NK-92 (cell line): ENCODE data around the gene ARAP2.

Experiments
- DNase-seq: peaks from one replicate; lab custom pipeline; 2025; ENCODE audit not compliant: unreplicated experiment; lab: John Stamatoyannopoulos, UW

Gene ARAP2

DNA sequence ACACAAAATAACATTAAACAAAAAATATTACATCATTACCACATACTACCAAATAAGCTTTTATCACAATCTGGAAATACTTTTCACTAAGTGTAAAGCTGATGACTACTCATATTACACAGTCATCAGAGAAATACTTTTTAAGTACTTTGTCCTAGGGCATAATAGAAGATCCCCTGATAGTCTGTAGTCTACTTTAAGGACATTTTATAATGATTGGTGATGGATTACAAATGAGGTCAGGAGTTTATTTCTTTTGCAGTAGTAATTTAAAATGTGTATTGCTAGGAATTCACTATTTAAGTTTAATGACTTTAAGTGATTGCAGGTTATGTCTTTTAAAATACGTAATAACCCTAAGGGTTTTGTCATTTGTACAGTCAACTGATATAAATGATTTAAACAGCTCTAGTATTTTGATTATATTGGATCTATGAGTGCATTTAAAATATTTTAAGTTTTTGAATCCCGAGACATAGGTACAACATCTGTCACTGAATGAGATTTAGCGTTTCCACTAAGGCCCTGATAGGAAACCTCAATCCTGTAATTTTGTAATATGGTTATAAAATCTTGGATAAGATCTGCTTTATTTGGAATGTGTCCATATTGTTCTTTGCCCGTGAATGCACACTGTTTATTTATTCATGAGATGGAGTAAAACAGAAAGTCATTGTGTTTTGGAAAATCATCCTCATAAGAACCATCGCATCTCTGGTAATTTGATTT lies 189.5 kb downstream of the ARAP2 start:
- no peak for DNase-seq

DNA sequence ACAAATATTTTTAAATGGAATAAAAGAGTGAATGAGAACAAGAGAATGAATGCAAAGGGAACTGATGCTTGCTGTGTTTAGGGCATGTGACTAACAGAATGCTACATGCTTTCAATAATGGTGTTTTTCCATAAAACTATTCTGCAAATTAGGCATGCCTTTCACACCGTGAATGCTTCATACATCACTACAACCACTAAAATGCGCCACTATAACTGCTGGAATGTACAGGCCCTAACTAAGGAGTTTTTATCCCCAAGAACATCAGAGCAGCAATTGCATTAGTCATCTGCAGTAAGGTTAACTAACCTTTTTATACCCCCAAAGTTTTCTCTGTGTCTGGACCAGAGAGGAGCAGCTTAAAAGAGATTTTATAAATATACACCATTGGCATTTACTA lies 190.4 kb downstream of the ARAP2 start:
- no peak for DNase-seq

DNA sequence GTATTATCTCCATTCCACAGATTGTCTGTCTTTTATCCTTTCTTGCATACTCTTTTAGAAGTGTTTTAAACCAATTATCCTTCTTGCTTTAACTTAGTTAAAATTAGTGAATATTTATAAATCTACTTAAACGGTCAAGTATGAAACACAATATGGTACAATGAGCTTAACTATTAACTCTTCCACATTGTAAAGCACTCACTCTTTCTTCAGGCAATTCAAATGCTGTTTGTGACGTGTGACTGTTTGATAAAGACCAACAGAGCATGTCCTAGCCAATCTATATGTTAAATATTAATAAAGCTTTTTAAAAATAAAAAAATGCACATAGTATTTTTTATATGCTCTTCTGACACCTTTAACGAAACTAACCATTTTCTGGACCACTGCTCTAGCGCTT lies 192.7 kb downstream of the ARAP2 start:
- no peak for DNase-seq

DNA sequence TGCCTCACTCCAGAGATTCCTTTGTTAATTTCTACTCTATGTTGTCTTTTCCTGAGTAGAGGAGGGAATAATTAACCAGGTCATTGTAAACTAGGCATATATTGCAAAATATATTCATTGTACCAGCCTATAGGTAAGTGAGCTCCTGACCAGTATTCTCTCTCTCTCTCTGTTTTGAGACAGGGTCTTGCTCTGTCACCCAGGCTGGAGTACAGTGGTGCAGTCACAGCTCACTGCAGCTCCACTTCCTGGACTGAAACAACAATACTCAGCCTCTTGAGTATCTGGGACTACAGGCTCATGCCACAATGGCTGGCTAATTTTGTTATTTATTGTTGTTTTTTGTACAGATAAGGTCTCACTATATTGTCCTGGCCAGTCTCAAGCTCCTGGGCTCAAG lies 198.3 kb downstream of the ARAP2 start:
- DNase-seq: no peak

DNA sequence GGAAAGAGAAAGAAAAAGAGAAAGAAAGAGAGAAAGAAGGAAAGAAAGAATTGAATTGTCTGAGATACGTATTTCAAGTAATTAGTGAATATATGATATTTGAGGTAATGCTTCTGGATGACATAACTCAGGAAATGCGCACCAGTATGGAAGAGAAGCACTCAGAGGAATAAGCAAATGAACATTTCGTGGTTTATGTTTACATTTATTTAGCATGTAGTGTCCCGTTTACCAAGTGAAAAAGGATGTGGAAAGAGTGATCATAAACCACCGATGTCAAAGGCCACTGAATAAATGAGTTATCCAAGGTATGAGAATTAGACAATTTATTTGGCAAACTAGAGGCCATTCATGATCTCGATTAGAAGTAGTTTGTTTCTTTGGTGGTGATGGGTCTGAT lies 200.4 kb downstream of the ARAP2 start:
- no peak for DNase-seq

DNA sequence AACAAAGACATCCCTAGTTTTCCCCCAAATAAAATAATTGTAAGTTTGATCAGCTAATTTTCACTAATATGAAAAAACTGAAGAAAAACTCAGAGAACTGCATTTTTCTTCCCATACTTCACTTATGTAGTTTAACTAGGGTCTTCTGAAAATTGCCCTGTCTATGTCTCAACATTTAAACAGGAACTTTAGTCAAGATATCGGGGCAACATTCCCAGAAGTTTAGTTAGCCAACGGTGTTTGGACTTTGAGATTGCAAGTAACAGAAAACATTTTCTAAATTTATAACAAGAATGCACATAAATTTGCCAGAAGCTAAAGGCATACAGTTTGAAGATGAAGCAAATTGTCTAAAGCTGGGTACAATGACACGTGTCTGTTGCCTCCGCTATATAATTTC lies 201.1 kb downstream of the ARAP2 start:
- no peak for DNase-seq

DNA sequence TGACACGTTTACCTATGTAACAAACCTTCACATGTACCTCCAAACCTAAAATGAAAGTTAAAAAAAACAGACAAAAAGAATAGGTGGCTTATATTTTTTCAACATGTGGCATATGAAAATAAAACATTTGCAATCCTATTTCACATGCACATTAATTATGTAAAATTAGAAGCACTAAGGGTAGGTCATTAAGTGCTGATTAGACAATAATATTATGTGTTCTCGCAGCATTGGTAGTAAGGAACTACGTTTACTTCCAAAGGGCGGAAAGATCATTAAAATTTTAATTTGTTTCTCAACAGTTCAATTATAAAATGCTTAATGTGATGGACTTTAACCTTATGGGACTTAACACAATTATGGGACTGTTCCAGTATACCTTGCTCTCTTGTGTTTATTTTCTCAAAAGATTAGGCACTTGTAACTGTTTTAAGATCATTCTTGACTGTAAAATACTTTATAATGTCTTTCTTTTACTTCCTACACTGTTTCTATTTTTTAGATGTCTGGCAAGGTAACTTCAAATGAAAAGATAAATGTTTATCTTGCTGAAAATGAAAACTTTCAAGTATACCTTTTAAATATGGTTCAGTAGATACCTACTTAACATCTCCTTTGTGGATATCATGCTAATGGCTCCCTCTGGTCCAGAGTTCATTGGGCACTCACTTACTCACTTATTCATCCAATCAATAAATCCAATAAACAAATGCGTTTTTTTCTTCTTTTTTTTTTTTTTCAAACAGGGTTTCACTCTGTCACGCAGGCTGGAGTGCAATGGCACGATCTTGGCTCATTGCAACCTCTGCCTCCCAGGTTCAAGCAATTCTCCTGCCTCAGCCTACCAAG lies 202.0 kb downstream of the ARAP2 start:
- no peak for DNase-seq

DNA sequence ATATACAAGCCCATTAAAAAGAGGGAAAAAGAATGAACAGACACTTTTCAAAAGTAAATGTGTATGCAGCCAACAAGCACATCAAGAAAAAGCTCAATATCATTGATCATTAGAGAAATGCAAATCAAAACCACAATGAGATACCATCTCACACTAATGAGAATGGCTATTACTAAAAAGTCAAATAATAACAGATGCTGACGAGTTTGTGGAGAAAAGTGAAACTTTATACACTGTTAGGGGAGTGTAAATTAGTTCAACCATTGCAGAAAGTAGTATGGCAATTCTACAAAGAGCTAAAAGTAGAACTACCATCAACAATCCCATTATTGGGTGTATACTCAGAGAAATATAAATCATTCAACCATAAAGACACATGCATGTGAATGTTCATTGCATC lies 203.0 kb downstream of the ARAP2 start:
- DNase-seq: no peak

DNA sequence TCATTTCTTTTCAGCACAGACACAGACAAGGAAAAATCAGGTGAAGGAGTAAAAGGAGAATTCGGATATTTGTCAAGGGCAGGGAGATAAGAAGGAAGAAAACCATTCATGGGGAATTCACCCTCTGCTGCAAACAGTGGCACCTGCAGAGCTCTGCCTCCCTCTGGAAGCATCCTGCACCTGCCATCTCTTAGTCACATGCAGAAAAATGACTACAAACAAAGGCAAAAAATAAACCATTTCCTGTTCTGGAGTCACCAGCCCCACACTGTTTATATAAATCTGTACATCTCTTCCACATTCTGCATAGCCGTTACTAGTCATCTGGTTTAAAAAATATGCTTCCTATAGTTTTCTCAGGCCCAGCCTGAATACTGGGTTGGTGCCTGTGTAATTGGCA lies 205.3 kb downstream of the ARAP2 start:
- no peak for DNase-seq

DNA sequence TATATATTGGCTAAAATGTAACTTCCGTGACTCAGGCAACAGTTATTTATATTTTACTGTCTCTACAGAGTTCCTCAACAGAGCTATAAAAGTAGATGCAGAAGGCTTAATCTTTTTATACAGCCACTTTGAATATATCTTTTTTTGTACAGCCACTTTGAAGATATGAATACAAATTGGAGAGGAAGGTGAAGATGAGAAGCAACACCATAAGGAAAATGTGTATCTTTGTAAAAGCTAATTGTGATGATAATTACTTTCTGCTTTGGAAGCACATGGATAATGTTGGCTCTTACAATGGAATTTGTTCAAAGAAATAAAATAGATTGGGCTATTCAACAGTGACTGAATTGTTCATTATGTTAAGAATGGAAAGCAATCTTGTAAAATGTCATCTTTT lies 205.8 kb downstream of the ARAP2 start:
- DNase-seq: no peak

DNA sequence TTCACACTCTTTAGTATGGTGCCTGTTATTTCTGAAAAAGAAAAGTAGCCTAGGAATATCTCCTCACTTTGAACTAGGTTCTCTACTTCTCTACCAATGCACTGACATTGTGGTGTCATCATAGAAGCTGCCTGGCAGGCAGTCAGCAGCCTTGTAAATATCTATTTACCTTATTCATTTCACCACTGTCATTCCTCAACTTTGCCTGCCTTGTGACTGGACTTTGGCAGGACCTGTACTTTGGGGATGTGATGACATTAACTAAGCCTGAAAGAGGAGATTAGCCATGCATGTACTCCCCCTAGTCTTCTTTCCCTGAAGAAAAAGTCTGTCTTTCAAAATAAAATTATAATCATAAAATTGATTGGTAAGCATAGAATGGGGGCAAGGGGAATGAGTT lies 207.2 kb downstream of the ARAP2 start:
- no peak for DNase-seq

DNA sequence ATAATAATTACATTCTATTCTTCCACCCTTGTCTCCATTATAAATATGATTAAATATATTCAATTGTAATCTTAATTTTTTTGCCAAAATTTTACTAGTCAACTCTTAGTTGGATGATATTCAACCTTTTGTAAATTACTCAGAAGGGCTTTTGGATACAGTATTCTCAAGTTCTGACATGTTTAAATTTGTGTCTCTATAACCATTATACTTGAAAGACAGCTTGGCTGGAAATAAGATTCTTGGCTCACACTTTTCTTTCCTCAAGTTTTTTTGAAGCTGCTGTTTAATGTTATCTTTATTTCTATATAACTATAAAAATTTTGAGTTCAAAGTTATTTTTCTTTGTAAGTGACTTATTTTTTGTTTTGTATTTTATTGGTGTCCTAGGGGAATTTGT lies 214.4 kb downstream of the ARAP2 start:
- DNase-seq: no peak

DNA sequence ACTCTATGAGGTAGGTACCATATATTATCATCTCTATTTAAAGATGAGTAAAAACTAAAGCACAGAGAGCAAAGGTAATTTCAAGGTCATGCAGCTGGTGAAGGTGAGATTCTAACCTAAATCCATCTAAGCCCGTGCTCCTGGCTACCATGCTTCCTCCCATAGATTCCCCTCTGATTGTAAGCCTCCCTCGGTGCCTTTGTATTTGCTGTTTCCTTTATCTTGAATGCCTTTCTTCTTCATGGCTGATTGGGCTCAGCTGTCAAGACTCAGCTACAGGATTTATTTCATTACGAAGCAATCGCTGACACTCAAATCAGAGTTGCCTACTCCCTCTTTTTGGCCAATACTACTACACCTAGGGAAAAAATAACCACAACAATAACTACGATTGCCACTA lies 217.1 kb downstream of the ARAP2 start:
- no peak for DNase-seq

DNA sequence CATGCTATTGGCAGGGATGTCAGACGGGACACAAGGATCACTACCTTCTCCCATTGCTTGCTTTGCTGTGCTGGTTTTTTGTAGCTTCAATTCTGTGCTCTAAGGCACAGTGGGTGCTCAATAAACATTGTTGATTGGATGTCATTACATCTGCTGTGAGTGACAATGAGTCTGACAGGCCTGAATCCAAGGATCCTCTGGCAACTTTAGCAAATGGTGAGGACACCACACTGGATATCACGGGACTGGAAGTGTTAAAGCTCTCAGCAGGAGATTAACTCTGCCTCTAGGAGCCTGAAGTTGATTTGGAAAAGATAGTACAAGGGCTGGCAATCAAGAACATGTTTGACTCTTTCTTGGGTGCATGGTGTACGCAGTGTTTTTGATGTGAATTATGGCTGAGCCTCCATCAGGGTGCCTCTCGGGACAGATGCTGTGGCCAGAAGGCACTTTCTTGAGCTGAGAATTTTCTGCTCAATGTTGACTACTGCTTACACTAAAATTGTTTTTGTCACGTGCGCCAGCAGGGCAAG lies 217.9 kb downstream of the ARAP2 start:
- DNase-seq: no peak

DNA sequence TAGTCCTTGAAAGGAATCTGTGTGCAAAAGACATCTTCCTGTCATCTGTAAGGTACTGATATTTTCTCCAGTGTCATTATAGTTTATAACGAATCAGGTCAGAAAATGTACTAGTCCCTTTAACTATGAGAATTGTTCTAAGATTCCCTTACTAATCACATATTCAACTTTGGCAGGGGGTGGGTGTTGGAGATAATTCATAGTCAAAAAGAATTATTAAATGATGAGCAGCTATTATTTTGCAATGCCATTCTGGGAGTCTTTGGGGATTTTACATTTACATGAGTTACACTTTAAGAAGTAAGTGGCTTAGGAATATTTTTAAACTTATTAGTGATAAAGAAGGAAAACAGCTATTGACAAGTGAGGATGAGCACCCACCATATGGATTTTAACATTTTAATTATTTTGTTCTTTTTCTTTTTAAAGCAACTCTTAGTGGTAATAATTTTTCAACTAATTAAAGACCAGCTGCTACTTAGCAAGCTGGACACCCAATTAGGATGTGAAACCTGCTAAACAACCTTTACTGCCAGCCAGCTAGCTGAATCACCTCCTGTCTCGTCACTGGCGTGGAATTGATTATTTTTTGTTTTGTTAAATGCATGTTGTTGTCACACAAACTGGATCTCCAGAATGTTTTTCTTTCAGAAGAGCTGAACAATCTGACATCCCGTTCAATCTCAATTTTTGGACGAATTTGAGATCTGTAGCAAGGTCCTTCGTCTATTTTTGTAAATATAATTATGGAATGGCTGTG lies 219.2 kb downstream of the ARAP2 start:
- no peak for DNase-seq

DNA sequence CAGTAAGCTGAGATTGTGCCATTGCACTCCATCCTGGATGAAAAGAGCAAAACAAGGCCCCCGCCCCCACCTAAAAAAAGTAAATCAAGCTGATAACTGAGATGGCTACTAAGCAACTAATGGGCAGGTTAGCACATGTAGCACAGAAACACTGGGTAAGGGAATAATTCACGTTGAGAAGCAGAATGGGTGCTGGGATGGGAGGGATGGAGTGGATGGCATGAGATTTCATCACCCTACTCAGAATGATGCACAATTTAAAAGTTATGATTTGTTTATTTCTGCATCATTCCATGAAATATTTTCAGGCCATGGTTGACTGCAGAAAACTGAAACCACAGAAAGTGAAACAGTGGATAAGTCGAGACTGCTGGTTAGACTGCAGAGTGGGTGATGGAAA lies 224.0 kb downstream of the ARAP2 start:
- DNase-seq: no peak
